DMS153 (cell line): ENCODE results near the gene PPM1F.

Experiments used
- DNase-seq: peaks from one replicate; lab custom pipeline; 2025; lab: John Stamatoyannopoulos, UW

PPM1F gene

GRCh38 chr22:21960200-21961126 lies 7.8 kb upstream of the PPM1F start:
- no peak for DNase-seq

GRCh38 chr22:21959274-21960074 lies 6.8 kb upstream of the PPM1F start:
- DNase-seq = no peak

DNA sequence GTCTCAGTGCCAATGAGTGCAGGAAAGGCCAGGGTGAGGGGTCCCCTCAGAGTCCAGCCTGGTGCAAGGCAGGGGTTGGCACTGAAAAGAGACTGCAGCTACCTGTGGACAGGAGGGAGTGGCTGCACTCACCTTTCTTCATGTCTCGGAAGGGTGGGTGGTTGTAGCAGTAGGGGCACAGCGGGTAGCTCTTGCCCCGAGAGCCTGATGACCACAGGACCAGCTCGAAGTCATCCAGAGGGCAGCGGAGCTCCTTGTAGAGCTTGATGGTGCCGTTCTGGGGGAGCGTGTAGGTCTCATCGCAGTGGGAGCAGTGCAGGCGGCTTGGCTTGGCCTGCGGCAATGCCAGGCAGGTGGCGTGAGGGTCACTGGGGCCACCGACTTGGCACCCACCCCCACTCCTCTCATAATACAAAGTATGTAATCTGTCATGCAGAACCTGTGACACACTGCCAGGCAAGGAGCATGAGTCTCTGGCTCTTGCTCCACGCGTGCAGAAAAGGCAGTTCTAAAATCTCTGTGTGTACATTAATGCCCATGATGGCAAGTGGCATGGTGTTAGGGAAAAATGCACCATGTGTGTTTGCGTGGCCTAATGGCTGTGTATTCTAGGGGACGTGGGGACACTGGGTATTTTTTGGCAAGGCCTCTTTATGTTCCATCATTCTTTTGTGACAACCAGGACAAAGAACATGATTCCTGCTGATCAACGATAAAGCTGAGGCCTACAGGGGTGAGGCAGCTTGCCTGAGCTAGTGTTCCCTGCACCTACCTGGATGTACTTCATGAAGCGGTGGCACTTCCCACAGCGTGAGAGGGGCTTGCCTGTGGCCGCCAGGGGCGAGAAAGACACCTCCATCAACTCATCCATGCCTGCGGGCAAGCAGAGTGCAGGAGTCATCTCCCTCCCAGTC lies 6.0 kb upstream of the PPM1F start:
- no peak for DNase-seq

GRCh38 chr22:21951931-21952465 lies 650 bp downstream of the PPM1F start:
- DNase-seq = no peak

DNA sequence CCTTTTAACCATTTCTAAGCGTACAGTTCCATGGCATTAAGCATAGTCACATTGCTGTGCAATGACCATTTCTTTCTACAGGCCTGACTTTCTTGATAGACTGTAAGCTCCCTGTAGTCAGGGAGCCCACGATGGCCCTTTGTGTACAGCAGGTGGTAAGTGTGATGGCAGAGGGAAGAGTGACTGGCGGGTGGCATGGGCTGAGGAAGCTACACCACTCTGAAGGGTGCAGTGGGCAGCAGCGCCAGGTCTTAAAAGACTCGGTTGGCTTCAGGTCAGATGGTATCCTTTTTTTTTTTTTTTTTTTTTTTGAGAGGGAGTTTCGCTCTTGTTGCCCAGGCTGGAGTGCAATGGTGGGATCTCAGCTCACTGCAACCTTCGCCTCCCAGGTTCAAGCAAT lies 1.6 kb downstream of the PPM1F start:
- DNase-seq = no peak

- no peak for DNase-seq
Observed at GRCh38 chr22:21949948-21950347, 2.7 kb downstream of the PPM1F start.

DNA sequence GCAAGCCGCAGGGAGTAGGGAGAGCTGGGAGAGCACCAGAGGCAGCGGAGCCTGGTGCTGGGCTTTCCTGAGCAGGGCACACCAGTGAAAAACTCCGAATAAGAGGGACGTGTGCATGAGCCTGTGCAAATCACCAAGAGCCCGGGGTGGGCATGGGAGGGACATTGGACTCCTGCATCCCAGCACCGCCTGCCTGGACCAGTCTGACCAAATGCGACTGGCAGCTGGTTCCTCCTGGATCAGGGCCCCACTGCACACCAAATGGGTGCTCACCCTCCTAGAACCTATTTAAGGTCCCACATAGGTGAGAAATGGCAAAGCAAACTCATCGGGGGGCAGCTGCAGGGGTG lies 3.1 kb downstream of the PPM1F start:
- DNase-seq = no peak

- DNase-seq = no peak
Observed at GRCh38 chr22:21948824-21949568, 3.7 kb downstream of the PPM1F start.

GRCh38 chr22:21948390-21948789 lies 4.3 kb downstream of the PPM1F start:
- DNase-seq = no peak

GRCh38 chr22:21947040-21948014 lies 5.3 kb downstream of the PPM1F start:
- no peak for DNase-seq

DNA sequence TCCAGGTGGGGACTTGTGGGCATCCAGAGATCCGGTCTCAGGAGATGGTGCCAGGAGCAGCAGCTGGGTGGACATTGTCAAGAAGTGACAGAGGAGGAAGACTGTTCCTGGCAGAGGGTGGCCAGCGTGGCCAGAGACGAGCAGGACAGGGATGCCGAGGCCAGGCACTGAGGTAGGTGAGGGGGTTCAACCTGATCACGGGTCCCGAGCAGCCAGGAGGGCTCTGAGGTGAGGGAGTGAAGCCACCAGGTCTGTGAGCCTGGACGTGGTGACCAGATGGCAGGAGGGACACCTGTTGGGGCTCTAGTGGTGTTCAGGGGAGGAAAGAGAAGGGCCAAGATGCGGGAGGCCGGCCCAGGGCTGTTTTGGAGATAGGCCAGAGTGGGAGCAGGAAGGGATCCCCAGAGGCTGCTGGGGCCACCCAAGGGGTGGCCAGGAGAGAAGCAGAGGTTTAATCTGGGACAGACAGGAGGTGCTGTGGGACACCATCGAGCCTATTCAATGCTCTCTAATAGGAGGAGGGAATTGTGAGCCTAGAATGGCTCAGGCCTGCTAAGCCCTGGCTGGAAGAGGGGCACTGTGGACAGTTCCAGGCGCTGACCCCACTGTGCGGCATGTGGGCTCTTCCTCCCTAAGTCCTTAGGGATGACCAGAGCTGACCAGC lies 6.3 kb downstream of the PPM1F start:
- DNase-seq = no peak

DNA sequence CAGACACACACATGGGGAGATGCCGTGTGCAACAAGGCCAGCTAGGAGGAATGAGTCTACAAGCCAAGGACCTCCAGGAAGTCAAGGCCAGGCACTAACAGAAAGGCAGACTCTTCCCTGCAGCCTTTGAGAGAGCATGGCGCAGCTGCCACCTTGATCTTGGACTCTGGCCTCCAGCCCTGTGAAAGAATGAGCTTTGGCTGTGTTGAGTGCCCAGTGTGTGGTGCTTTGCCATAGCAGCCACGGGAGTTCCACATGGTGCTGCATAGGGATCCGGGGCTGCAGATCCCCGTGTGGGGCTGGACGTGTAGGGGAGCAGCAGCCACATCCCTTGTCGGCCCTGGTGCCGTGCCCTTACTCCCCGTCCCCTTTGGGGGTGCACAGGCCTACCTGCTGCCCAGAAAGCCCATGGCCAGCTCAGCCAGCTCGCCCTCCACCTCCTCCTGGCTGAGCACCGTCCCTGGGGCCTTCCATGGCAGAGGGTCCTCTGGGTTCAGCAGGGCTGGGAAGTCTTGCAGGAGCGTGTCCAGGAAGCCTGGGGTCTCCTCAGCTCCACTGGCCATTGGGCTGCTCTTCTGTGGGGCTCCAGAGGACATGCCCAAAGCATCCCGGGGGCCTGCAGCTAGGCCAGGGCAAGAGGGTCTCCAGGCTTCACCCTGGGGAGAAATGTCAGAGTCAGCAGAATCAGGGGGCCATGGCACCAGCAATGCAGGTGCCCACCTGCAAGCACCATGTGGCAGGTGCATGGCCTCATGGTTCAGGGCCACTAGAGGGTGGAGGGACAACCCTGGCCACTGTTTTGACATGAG lies 7.0 kb downstream of the PPM1F start:
- no peak for DNase-seq

DNA sequence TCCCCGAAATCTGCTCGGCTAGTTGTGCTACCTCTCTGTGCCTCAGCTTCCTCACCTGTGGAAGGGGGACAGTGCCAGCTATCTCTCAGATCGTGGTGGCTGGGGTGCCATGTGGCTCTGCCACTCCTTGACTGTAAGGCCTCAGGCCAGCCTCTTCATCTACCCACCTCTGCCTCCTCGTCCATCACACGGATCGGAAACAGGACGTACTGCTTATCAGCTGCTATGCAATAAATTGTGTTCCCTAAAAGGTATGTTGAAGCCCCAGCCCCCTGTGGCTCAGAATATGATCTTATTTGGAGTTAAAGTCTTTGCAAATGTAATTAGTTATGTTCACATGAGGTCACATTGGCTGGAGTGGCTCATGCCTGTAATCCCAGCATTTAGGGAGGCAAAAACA lies 7.8 kb downstream of the PPM1F start:
- no peak for DNase-seq

DNA sequence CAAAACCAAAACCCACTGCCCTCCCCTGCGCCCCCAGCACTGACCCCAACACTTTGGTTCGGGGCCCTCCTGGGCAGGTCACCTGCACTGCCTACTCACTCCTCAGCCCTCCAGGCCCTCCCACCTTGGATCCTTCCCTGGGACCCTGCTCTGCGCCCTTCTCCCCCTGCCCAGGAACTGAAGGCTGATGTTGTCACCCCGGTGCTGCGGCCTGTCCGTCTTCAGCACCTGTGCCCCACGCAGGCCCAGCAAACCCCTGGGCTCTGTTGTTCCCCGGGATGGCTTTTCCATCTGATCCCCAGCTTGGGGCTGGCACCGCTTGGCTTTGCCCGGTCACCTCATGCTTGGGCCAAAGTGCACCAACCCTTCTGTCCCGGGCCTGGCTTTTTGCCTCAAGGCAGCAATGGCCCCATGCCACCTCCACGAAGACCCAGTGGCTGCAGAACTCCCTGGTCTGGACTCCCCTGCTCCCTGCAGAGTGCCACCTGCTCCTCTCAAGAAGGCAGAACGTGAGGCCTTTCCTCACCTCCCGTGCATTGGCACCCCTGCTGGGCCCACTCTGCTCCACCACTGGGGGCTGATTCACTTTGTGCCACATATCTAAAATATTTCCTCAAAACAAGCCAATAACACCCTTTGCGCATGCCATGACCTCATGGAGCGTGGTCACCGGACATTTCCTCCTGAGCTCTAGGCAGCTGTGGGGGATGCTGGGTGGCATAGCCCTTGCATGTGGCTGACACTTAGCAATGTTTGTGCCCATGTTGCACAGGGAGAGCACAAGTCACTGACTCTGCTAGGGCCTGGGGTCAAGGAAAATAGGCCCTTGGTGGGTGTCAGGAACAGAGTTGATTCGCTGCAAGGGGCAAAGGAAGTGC lies 8.8 kb downstream of the PPM1F start:
- no peak for DNase-seq

DNA sequence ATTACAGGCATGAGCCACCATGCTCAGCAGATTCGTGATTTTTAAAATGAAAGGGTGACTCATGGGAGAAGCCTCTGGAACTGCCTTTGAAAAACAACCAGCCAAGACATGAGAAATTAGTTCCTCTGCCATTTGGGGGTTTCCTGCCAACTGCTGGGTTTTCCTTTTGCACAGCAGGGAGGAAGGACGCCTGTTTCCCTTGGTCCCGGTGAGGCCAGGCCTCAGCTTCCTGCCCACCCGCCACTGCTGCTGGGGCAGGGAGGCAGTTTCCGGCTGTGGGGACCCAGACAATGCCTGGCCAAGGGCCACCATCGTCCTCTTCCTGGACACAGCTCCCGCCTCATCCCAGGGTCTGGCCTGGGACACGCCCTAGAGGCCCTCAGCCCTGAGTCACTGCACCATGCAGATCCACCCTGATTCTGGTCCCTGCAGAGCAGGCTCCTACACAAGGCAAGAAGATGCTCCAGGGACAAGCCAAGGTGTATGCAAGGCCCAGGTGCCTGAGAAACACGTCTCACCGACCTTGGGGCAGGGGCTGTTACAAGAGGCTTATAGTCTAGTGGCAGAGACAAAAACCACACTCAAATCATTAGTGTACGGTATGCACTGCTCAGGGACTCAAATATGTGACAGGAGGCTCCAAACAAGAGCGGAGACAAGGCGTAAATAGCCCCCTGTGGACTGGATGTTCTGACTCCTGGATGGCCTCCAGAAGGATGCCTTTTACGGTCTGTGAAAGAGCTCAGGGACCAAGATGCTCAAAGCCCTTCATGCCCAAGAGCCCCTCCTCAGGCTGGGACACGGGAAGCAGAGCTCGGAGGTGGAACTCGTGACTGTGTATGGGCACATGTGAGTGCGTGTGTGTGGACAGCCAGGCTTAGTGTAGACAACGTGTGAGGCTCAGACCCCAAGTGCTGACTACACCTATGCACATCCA lies 10.0 kb downstream of the PPM1F start:
- DNase-seq = no peak

DNA sequence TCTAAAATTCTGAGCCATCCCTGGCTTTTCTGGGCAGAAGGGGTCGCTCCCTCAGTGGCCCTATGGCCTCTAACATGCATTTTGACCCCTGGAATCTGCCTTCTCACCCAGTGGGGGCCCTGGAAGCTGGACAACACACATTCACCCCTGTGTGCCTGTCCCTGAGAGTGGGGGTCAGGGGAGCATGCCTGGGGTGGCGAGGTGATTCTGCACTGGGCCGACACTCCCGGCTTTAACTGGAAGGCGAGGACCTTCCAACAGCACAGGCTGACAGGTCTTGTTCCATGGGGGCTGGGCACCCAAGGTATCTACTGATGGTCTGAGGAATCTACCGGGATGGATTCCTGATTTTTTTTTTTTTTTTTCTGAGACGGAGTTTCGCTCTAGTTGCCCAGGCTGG lies 10.7 kb downstream of the PPM1F start:
- DNase-seq = no peak
